ENCODE results near the gene NUP210L.

DNA sequence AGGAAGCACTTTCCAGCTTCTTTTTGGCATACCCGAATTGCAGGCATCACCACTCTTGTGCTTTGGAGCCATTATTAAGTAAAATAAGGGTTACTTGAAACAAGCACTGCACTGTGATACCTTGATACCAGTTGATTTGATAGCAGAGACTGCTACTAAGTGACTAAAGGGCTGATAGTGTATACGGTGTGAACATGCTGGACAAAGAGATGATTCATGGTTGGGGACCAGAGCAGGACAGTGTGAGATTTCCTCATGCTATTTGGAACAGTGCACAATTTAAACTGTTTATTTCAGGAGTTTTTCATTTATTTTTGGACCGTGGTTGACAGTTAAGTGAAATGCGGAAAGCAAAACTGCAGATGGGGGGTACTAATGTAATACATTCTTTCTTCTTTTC lies 154.5 kb downstream of the NUP210L start:
- TF ChIP-seq, protein P1, sequence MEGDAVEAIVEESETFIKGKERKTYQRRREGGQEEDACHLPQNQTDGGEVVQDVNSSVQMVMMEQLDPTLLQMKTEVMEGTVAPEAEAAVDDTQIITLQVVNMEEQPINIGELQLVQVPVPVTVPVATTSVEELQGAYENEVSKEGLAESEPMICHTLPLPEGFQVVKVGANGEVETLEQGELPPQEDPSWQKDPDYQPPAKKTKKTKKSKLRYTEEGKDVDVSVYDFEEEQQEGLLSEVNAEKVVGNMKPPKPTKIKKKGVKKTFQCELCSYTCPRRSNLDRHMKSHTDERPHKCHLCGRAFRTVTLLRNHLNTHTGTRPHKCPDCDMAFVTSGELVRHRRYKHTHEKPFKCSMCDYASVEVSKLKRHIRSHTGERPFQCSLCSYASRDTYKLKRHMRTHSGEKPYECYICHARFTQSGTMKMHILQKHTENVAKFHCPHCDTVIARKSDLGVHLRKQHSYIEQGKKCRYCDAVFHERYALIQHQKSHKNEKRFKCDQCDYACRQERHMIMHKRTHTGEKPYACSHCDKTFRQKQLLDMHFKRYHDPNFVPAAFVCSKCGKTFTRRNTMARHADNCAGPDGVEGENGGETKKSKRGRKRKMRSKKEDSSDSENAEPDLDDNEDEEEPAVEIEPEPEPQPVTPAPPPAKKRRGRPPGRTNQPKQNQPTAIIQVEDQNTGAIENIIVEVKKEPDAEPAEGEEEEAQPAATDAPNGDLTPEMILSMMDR (IDR thresholded peaks at IDR 0.05; ENCODE audit: low read depth, low read length, missing input control), result no peak
- TF ChIP-seq, protein P2, sequence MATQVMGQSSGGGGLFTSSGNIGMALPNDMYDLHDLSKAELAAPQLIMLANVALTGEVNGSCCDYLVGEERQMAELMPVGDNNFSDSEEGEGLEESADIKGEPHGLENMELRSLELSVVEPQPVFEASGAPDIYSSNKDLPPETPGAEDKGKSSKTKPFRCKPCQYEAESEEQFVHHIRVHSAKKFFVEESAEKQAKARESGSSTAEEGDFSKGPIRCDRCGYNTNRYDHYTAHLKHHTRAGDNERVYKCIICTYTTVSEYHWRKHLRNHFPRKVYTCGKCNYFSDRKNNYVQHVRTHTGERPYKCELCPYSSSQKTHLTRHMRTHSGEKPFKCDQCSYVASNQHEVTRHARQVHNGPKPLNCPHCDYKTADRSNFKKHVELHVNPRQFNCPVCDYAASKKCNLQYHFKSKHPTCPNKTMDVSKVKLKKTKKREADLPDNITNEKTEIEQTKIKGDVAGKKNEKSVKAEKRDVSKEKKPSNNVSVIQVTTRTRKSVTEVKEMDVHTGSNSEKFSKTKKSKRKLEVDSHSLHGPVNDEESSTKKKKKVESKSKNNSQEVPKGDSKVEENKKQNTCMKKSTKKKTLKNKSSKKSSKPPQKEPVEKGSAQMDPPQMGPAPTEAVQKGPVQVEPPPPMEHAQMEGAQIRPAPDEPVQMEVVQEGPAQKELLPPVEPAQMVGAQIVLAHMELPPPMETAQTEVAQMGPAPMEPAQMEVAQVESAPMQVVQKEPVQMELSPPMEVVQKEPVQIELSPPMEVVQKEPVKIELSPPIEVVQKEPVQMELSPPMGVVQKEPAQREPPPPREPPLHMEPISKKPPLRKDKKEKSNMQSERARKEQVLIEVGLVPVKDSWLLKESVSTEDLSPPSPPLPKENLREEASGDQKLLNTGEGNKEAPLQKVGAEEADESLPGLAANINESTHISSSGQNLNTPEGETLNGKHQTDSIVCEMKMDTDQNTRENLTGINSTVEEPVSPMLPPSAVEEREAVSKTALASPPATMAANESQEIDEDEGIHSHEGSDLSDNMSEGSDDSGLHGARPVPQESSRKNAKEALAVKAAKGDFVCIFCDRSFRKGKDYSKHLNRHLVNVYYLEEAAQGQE (IDR thresholded peaks at IDR 0.05), result no peak
- TF ChIP-seq, protein P3, sequence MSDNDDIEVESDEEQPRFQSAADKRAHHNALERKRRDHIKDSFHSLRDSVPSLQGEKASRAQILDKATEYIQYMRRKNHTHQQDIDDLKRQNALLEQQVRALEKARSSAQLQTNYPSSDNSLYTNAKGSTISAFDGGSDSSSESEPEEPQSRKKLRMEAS (IDR thresholded peaks at IDR 0.05), result no peak
- no peak for TF ChIP-seq TAF1 (conservative IDR thresholded peaks at IDR 0.05)
- TF ChIP-seq, protein P4, sequence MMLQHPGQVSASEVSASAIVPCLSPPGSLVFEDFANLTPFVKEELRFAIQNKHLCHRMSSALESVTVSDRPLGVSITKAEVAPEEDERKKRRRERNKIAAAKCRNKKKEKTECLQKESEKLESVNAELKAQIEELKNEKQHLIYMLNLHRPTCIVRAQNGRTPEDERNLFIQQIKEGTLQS (IDR thresholded peaks at IDR 0.05), result no peak
- no peak for TF ChIP-seq GABPA (IDR thresholded peaks at IDR 0.05 in 1 of 2, conservative IDR thresholded peaks at IDR 0.05 in 1 of 2)
- no peak for TF ChIP-seq EGR1 (IDR thresholded peaks at IDR 0.05; ENCODE audit: low read depth in 2 of 2)
- TF ChIP-seq, protein P5, sequence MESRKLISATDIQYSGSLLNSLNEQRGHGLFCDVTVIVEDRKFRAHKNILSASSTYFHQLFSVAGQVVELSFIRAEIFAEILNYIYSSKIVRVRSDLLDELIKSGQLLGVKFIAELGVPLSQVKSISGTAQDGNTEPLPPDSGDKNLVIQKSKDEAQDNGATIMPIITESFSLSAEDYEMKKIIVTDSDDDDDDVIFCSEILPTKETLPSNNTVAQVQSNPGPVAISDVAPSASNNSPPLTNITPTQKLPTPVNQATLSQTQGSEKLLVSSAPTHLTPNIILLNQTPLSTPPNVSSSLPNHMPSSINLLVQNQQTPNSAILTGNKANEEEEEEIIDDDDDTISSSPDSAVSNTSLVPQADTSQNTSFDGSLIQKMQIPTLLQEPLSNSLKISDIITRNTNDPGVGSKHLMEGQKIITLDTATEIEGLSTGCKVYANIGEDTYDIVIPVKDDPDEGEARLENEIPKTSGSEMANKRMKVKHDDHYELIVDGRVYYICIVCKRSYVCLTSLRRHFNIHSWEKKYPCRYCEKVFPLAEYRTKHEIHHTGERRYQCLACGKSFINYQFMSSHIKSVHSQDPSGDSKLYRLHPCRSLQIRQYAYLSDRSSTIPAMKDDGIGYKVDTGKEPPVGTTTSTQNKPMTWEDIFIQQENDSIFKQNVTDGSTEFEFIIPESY (IDR thresholded peaks at IDR 0.05), result no peak
- TF ChIP-seq YY1 (IDR thresholded peaks at IDR 0.05), result no peak

All from liver (tissue), 3 donors.